NCI-H146 (cell line): ENCODE results near the gene KPNB1.

Experiments
- DNase-seq: peaks from one replicate; lab custom pipeline; 2025; lab: John Stamatoyannopoulos, UW

Gene KPNB1

GRCh38 chr17:47728214-47728877, 78.6 kb downstream of the KPNB1 start:
- DNase-seq = no peak

- no peak for DNase-seq
Measured at GRCh38 chr17:47729476-47729875, 79.8 kb downstream of the KPNB1 start.

- DNase-seq = no peak
Measured at GRCh38 chr17:47730681-47731080, 81.0 kb downstream of the KPNB1 start.

GRCh38 chr17:47731396-47731795, 81.7 kb downstream of the KPNB1 start:
- DNase-seq = no peak

GRCh38 chr17:47732399-47733046, 82.8 kb downstream of the KPNB1 start:
- peak; percentile 15 for DNase-seq

- peak; percentile 82 for DNase-seq
Measured at GRCh38 chr17:47733047-47733673, 83.4 kb downstream of the KPNB1 start, which contains the start of gene TBX21. Gene TBX21 (plus strand): TSS chr17:47733236. CDS start chr17:47733455, 219 bp downstream.

GRCh38 chr17:47733674-47734410, 84.1 kb downstream of the KPNB1 start:
- DNase-seq = no peak

GRCh38 chr17:47735139-47735464, 85.4 kb downstream of the KPNB1 start:
- DNase-seq = no peak
